GM12878 (cell line): ENCODE results near the gene REV3L. TPM values are rescaled to one million over a fixed set of nuclear protein-coding genes. Genes with fewer than 3 reads are reported as not detected.

Experiments
- ATAC-seq: fragments of 200-7000 bp; cut with Tn5 transposase; 3 replicates; pipeline ENCODE4 v1.9.1; 2020; ENCODE audit warnings: mild to moderate bottlenecking, moderate library complexity
- BruUV-seq: library from RNA; stranded (reverse); fragments of 400-500 nt; replicated peaks from 2 replicates; lab custom pipeline; 2021; lab: Mats Ljungman, UMichigan
- CTCF ChIA-PET: fragments of 300-600 bp; sonication (Branson Sonifier 250); formaldehyde crosslinking; extraction: SDS; loops from one replicate; lab custom pipeline; 2021; ENCODE audit warnings: inconsistent platforms; lab: Yijun Ruan, JAX
- POLR2A ChIA-PET: fragments of 350-600 bp; formaldehyde crosslinking; extraction: SDS; loops from one replicate; lab custom pipeline; 2021; ENCODE audit warnings: inconsistent platforms; lab: Charles Lee
- RAD21 ChIA-PET: fragments of 300-600 bp; sonication (Branson Sonifier 250); formaldehyde crosslinking; loops from one replicate; lab custom pipeline; 2023; ENCODE audit warnings: antibody characterized with exemption; ENCODE audit not compliant: unreplicated experiment; lab: Charles Lee
- SMC1A ChIA-PET: fragments of 300-600 bp; sonication (Branson Sonifier 250); formaldehyde crosslinking; loops from one replicate; lab custom pipeline; 2023; ENCODE audit not compliant: unreplicated experiment, uncharacterized antibody; lab: Charles Lee
- DNase-seq: peaks from one replicate; pipeline ENCODE4 v3.0.0-alpha.2; 2011; ENCODE audit warnings: low read depth, low spot score
- FAIRE-seq: peaks from 3 replicates; lab custom pipeline; 2011; peaks lifted over from hg19 to GRCh38; lab: Jason Lieb, UNC
- H2AFZ ChIP-seq: 2 replicates; pipeline ENCODE4 v1.6.0; 2011; ENCODE audit warnings: low read depth, low read length, control low read depth; ENCODE audit not compliant: control insufficient read depth
- H3K27ac ChIP-seq: 2 replicates; pipeline ENCODE4 v1.5.1; 2011; ENCODE audit warnings: control low read depth; ENCODE audit not compliant: control insufficient read depth, insufficient read depth
- H3K27me3 ChIP-seq, 2 experiments: replicated peaks in 1 of 2; 2 replicates each; pipeline versions ENCODE4 v1.6.0 to v1.6.1; 2011; ENCODE audit warnings: low read length in 1 of 2; ENCODE audit not compliant: control insufficient read depth in 2 of 2, insufficient read depth in 2 of 2
- H3K36me3 ChIP-seq, 2 experiments: 2 replicates each; pipeline ENCODE4 v1.5.1; 2011; ENCODE audit warnings: low read length in 1 of 2; ENCODE audit not compliant: control insufficient read depth in 2 of 2, insufficient read depth in 2 of 2
- H3K4me1 ChIP-seq: 2 replicates; pipeline ENCODE4 v1.6.1; 2011; ENCODE audit warnings: mild to moderate bottlenecking, low read length, moderate library complexity, mixed read lengths; ENCODE audit not compliant: control insufficient read depth, insufficient read depth
- H3K4me2 ChIP-seq: 2 replicates; pipeline ENCODE4 v1.6.0; 2011; ENCODE audit warnings: control low read depth; ENCODE audit not compliant: control insufficient read depth, insufficient read depth
- H3K4me3 ChIP-seq: fragments of 200-600 bp; sonication (generic); 2 replicates; pipeline ENCODE4 v1.5.1; 2016
- H3K79me2 ChIP-seq: 2 replicates; pipeline ENCODE4 v1.6.0; 2011; ENCODE audit warnings: low read length; ENCODE audit not compliant: control insufficient read depth, insufficient read depth
- H3K9ac ChIP-seq: 2 replicates; pipeline ENCODE4 v1.8.0; 2011; ENCODE audit warnings: low read length, control low read depth, mixed read lengths; ENCODE audit not compliant: control insufficient read depth, insufficient read depth
- H3K9me3 ChIP-seq: replicated peaks from 3 replicates; pipeline ENCODE4 v1.5.1; 2011; ENCODE audit warnings: mild to moderate bottlenecking, low read length; ENCODE audit not compliant: control insufficient read depth, insufficient read depth
- H4K20me1 ChIP-seq: 2 replicates; pipeline ENCODE4 v1.6.0; 2011; ENCODE audit not compliant: control insufficient read depth, insufficient read depth
- BCL11A ChIP-seq: IDR thresholded peaks from 2 replicates; pipeline ENCODE4 v1.6.1; 2011; ENCODE audit warnings: low read depth, low read length
- CEBPZ ChIP-seq: fragments of 150-350 bp; IDR thresholded peaks from 2 replicates; pipeline ENCODE4 v1.6.1; 2016; ENCODE audit warnings: low read depth, low read length
- MEF2B ChIP-seq: fragments of 450-650 bp; IDR thresholded peaks from 2 replicates; pipeline ENCODE4 v1.6.1; 2018; ENCODE audit warnings: mild to moderate bottlenecking, moderate library complexity; ENCODE audit not compliant: partially characterized antibody, poor library complexity, severe bottlenecking
- MTA2 ChIP-seq: fragments of 450-650 bp; IDR thresholded peaks from 2 replicates; pipeline ENCODE4 v1.6.1; 2016; ENCODE audit warnings: low read depth, mild to moderate bottlenecking, moderate library complexity
- MYB ChIP-seq: fragments of 150-350 bp; IDR thresholded peaks from 2 replicates; pipeline ENCODE4 v1.6.1; 2014; ENCODE audit warnings: mild to moderate bottlenecking, low read depth, low read length, borderline replicate concordance
- POLR2AphosphoS5 ChIP-seq: IDR thresholded peaks from 2 replicates; pipeline ENCODE4 v1.6.1; 2011; ENCODE audit warnings: mild to moderate bottlenecking, low read length, inconsistent platforms
- SMARCA5 ChIP-seq: fragments of 450-650 bp; IDR thresholded peaks from 2 replicates; pipeline ENCODE4 v1.6.1; 2017; ENCODE audit warnings: mild to moderate bottlenecking
- SREBF2 ChIP-seq: IDR thresholded peaks from 2 replicates; pipeline ENCODE4 v1.6.1; 2012; ENCODE audit warnings: mild to moderate bottlenecking, low read length
- TCF3 ChIP-seq: IDR thresholded peaks from 2 replicates; pipeline ENCODE4 v1.6.1; 2012; ENCODE audit warnings: low read depth, mild to moderate bottlenecking, low read length, borderline replicate concordance; ENCODE audit not compliant: insufficient read depth
- ZBTB33 ChIP-seq: fragments of 450-650 bp; IDR thresholded peaks from 2 replicates; pipeline ENCODE4 v1.6.1; 2017; ENCODE audit warnings: mild to moderate bottlenecking
- ZSCAN29 ChIP-seq: fragments of 450-650 bp; IDR thresholded peaks from 2 replicates; pipeline ENCODE4 v1.6.1; 2017; ENCODE audit warnings: mild to moderate bottlenecking, moderate library complexity
- WGBS: methylation state at CpG from one replicate; pipeline ENCODE4 v1.1.6; 2016; ENCODE audit warnings: low lambda C conversion rate; ENCODE audit not compliant: insufficient replicate concordance, insufficient coverage; ENCODE audit errors: missing lambda C conversion rate; 5-methylcytosine and 5-hydroxymethylcytosine counted together
- in situ Hi-C: fragments of 300-500 bp; cut with MboI; formaldehyde crosslinking; loops from 9 replicates; pipeline ENCODE4 v1.14.3; 2018; ENCODE audit warnings: mixed read lengths
- intact Hi-C: fragments of 100-400 bp; cut with micrococcal nuclease; formaldehyde crosslinking; loops from one replicate; pipeline ENCODE4 v1.14.2; 2022; ENCODE audit not compliant: unreplicated experiment
- polyA plus RNA-seq, 11 experiments: library from polyadenylated mRNA; depleted of rRNA in 4 of 11; unstranded in 6 of 11; stranded (reverse) in 5 of 11; fragments of >200 nt; fragmentation: Nextera tagmentation in 4 of 11; fragmentation: Illumina TruSeq in 1 of 11; extraction: Ambion mirVana in 4 of 11; extraction: Trizol in 1 of 11; gene quantifications; 1 replicate in 1 of 11; 2 replicates in 10 of 11; pipeline versions ENCODE4 v1.2.1 to v1.2.3, GENCODE V29; 2011 to 2016; ENCODE audit warnings: inconsistent platforms in 2 of 11, missing spikeins in 2 of 11, low read depth in 1 of 11
- total RNA-seq, 4 experiments: library from RNA; depleted of rRNA in 3 of 4; stranded (reverse); fragments of >200 nt in 3 of 4; fragmentation: Illumina TruSeq in 1 of 4; extraction: Trizol in 1 of 4; gene quantifications; 2 replicates each; pipeline versions ENCODE4 v1.2.1 to v1.2.3, GENCODE V29; 2013 to 2021

REV3L gene
- total and polyA plus RNA-seq, 10 of the 15 experiments (the other 5 are each of a cell fraction or from before 2014, with no cell fraction given), result 7.6 to 33.6 (median 21.5) TPM

GRCh38 chr6:111388681-111389080 is 94.3 kb downstream of the REV3L start:
- DNase-seq (no peak), FAIRE-seq (no peak), ATAC-seq (no peak)
- no peak overlapping the region for H3K4me3 ChIP-seq
- H3K4me1 ChIP-seq, result no peaks in the 10 kb centered on the region
- no peak overlapping the region for H3K9ac ChIP-seq
- no peak overlapping the region for H3K27ac ChIP-seq
- ChIA-PET RAD21 (interaction anchor here (0.9 to 2.7 kb wide), 8 partner anchors 22 to 377 kb away, joined by 3 to 16 read pairs (median 4); a partner anchor contains a TSS), SMC1A (interaction anchor here (0.7 to 3.3 kb wide), 13 partner anchors 15 to 418 kb away, joined by 3 to 19 read pairs (median 4); a partner anchor contains a TSS), POLR2A (no interaction called here), CTCF (interaction anchor here (0.6 to 2.3 kb wide), 6 partner anchors 17 to 1312 kb away, joined by 3 to 14 read pairs (median 4); a partner anchor contains a TSS)
- H3K79me2 ChIP-seq, result no peaks in the 10 kb centered on the region
- H4K20me1 ChIP-seq, result no peaks in the 10 kb centered on the region
- TF ChIP-seq ZSCAN29, result no peak
- TF ChIP-seq POLR2AphosphoS5, result no peak
- no peak for TF ChIP-seq MYB
- no peak for TF ChIP-seq SMARCA5
- no peak for TF ChIP-seq ZBTB33
- TF ChIP-seq CEBPZ, result no peak
- TF ChIP-seq BCL11A, result no peak
- no peak for TF ChIP-seq SREBF2
- TF ChIP-seq MTA2, result no peak
- no peak for TF ChIP-seq TCF3
- TF ChIP-seq MEF2B, result no peak
- H3K27me3 ChIP-seq, result no peaks in the 10 kb centered on the region
- BruUV-seq, result no TSS peak
- H3K9me3 ChIP-seq, result no peaks in the 10 kb centered on the region
- intact Hi-C loops, result no loop called here
- in situ Hi-C loops, result no loop called here
- no peak overlapping the region for H2AFZ ChIP-seq
- no peak overlapping the region for H3K4me2 ChIP-seq
- WGBS, result 75% methylated on average over 2 of the region's 2 CpGs
- H3K36me3 ChIP-seq, result peaks cover 0 to 12% of the 10 kb centered on the region in 2 experiments; a peak in 2 of 4 replicates
